Dermis blood vessel endothelial cell (primary cell): Measurements from ENCODE around the gene AKAP12. TPM values are rescaled to one million over a fixed set of nuclear protein-coding genes. Genes with fewer than 3 reads are reported as not detected.
A peak's percentile ranks its signal among the peaks of the same experiment; 100 is the strongest.

ENCODE experiments used
- DNase-seq: peaks from one replicate; pipeline ENCODE4 v3.0.0; 2010
- total RNA-seq: library from RNA; depleted of rRNA; stranded (reverse); fragments of >200 nt; gene quantifications from 2 replicates; pipeline ENCODE4 v1.2.3, GENCODE V29; 2014

The AKAP12 gene
- total RNA-seq, 1 donor from 2014 or later: 699 TPM

DNA sequence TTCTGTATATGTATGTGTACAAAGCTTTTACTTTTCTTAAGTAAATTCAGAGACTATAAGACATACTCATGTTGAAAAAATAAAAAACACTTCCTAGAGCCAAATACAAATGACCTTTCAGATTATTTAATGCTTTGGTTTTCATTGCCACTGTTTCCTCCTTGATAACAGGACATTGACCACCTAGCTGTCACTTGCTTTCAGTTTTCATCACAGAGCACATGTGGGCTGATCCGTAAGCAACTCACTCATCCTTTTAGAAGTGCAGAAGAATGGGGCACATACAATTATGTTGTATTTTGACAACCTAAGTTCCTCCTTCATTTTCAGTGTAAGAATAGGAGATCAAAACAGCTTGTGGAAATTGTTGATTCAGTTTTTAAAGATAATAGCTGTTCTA, 145.4 kb downstream of the AKAP12 start:
- peak; percentile 23 for DNase-seq

DNA sequence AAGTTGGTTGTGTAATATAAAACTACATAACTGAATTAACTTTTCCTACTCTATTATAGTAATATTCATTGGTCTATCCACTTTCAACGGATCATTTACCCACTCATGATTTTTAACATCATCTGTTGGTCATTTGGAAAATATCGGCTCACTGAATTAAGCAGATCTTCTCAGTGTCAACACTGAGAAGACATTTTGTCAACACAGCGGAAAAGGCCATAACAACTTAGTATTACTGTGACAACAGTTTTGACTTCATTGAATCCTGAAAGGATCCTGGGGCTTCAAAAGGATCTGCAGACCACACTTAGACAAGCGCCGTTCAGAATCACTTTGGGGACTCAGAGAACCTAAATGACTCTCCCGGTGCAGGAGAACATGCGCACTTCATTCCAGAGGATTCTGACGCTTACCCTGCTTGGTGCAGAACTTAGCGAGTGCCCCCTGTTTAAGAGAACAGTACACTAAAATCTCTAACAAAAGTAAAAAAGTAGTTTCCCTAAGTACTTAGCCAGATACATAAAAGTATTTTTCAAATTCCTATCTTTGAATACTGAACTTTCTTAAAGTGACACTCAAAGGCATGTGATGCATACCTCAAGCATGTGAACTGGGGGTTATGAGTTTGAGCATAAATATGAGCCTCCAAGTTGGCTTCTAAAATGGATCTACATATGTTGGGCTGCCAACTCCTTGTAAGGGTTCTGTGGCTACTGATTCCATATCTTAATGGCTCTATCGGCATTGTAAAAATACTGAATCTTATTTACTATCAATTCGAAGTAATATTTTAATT, 147.6 kb downstream of the AKAP12 start:
- DNase-seq: no peak

DNA sequence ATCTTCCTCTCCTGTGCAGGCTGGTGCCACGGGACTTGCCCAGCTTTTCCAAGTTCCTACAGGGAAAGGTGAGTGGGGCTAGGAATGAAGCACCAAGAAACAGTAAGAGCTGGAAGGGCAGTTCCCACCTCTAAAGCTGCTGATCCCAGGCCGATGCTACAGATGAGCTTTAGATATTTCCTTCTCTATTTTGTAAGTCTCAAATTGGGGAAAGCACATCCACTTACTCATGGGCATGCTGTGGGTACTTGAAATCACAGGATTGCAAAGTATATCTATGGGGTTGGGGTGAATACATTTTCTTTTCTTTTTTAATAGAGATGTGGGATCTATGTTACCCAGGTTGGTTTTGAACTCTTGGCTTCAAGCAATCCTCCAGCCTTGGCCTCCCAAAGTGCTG, 148.5 kb downstream of the AKAP12 start:
- DNase-seq: no peak

DNA sequence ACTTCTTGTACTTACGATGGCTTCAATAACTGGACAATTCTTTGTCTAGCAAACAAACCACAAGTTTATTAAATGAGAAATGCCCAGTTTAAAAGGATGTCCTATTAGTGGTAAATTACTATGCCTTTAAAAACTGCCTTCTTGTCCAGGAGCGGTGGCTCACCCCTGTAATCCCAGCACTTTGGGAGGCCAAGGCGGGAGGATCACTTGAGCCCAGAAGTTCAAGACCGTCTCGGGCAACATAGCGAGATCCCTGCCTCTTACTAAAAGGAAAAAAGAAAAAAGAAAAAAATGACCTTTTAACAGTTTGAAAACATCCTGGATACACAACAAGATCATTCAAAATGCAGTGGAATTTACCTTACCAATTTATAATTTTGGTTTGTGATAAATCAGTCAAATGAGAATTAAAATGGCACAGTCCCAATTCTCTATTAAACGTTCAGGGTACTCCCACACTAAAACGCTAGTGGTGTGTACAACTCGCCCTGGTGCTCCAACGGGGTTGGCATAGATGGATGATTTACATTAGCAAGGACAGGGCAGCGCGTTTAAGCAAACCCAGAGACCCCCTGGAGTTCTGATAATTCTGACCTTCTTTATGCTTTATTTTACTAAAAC, 149.3 kb downstream of the AKAP12 start:
- DNase-seq: no peak

DNA sequence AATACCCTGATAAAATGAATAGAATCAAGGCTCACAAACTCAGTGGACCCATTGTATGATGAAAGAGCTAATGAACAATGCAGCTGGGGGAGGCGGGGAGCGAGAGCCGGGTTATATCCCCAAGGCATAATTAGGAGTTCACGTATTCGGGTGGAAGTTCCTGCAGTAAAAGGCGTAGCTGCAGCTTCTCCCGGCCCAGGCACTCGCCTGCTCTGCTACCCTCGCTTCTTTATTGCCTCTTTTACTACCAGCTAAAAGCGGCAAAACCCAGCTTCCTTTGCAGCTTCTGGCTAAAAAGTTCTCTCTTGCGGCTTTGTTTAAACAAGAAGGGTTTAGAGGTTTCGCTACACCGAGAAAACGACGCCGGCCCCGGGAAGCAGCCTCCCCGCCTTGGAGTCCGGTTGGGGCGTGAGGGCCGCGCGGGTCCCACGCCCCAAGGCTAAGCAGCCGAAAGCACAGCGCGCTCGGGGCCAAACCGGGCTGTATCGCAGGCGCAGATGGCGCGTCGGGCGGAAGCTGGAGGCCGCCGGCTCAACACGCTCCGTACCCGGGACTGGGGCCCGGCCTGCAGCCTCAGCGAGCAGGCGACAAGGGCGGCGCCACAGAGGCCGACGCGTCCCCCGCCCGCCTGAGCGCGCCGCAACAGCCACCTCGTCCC, 150.0 kb downstream of the AKAP12 start:
- DNase-seq: peak; percentile 83

DNA sequence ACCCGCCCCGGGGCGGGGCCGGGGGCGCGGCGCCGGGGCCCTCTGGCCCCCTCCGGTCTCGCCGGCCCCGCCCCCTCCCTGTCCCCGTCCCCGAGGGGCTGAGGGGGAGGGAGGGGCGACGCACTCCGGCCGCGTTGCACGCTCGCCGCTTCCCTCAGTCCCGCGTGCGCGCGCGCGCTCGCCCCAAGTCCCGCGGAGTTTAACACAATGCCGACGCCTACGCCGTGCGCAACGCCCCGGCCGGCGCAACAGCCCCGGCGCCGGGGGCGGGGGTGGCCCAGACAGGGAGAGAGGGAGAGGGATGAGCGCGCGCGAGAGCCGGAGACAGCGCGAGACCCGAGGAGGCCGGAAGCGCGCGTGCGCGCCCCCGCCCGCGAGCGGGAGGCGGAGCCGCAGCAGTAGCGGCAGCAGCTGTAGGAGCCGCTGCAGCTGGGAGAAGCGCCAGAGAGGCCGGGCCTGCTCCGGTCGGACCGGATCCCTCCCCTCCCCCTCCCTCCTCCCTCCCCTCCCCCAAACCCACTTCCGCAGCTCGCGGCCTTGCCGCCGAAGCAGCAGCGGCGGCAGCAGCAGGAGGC, 150.6 kb downstream of the AKAP12 start:
- peak; percentile 99 for DNase-seq

DNA sequence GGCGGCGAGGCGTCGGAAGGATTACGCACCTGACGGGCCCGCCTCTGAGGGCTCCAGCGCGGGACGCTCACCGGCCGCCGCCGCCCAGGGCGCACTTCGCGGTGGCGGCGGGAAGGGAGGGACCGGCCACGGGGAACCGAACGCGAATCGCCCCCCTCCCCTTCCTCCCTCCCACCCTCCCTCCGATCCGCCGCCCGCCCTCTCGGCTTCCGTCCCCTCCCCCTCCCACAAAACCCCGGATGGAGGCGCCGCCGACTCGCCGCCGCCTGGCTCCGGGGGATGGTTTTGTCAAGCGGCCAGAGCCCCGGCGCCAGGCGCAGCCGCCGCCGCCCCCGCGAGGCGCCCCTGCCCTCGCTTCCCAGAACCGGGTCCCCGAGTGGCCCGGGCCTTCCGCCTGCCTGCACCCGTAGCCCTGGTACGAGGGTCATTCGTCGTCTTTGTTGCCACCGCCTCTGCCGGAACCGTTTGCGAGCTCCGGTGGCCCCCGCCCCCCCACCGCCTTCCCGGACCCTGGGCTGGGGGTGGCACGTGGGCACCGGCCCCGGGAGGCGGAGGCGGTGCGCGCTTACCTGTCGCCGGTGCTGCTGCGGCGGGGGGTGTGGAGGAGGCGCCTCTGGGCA, 151.2 kb downstream of the AKAP12 start:
- DNase-seq: peak; percentile 78

DNA sequence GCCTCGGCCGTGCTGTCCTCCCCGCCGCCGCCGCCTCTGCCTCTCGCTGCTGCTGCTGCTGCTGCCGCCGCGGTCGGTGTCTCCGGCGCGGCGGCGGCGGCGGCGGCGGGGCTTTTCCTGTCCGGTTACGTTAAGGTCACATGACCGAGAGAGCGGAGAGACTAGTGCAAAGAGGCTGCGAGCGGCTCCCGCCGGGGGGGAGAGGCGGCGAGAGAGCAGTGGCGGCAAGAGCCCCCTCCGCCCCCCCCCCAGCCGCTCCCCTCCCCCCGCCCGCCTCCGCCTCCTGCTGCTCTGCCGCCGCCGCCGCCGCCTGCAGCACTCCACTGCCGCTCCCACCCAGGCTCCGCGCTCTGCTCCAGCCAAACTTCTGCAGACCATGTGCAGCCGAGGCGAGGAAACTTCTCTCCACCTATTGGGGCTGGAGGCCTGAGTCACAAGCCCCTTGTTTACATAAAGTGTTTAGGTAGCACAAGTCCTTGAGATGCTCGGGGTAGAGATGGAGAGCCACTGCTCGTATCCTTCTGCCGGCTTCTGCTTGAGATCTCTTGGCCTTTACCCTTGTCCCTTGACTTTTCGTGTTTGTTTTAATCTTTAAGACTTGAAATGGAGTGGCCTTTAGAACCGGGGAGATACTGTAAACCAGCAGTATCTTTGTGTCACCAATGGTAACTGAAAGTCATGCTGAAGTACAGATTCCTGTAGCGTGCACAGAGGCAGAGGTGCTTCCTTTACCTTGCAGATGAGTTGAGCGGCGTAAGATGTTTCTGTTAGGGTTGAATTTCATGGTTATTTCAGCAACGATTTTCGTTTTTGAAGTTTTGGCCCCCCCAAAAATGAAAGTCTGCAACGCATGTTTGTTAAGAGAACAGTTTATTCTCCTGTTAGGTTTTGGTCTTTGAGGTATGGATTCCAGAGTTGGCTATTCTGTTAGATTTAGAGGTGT, 152.0 kb downstream of the AKAP12 start, which contains the start of gene ZBTB2:
ZBTB2 (minus strand) TSS at position 89 of the 943 bp plus-strand sequence. CDS start 17,922 bp downstream, outside the sequence.
- peak; percentile 73 for DNase-seq

DNA sequence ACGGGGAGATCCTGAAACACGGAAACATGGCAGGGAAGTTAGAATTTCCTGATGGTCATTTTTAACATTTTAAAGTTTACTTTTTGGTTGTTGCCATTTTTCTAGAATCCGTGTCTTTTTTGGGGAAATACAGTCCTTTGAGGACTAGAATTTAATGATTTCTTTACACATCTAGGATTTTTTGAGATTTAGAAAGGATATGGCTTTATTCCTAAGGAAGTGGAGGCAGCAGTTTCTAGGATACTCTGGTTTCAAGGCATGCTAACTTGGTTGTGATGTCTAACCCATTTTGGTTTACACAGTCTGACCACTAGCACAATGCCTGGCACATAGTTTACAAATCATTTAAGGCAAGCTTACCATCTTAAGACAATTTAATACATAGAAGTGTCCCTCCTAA, 152.7 kb downstream of the AKAP12 start:
- DNase-seq: no peak

DNA sequence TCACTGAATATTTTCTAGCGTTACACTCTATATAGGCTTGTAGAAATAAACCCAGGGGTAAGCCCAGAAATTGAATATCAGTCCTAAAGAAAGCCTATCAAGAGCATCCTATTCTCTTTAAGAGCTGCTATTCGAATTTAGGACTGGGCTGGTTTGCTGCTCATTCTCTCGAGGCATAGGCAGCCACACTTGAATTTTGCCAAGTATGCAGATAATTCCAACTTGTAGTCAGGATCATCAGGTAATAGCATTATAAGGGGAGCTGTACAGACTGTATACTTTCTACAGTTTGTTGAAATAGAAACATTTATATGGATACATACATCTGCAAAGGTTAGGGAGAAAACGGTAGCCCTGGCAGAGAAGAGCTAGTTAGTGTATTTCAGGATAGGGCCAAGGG, 153.6 kb downstream of the AKAP12 start:
- no peak for DNase-seq

DNA sequence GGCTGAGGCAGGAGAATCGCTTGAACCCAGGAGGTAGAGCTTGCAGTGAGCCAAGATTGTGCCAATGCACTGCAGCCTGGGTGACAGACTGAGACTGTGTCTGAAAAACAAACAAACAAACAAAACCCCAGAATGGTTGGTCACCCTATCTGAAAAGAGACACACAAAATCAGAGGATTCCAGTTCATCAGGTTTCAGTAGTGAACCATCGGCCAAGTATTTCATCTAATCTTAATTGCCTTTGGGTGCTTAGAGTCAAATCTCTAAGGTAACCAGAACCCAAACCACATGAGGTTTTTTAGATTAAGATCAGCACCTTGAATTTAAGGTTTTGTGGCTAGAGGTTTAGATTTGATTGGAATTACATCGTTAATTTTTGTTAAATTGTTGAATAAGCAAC, 159.9 kb downstream of the AKAP12 start:
- DNase-seq: no peak

DNA sequence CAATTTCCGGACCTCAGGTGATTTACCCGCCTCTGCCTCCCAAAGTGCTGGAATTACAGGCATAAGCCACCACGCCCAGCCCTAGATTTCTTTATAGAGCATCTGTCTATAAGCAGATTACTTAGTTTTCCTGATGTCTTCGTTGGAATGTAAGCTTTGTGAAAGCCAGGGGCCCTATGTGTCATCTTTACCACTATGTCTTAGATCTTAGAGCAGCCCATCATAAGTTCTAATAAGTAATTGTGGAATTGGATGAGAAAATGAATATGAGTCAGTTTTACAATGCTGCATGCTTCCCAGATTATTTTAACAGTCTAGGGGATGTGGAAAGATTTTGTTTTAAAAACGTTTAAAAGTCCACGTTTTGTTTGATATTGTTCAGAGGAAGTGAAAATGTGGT, 160.7 kb downstream of the AKAP12 start:
- no peak for DNase-seq

DNA sequence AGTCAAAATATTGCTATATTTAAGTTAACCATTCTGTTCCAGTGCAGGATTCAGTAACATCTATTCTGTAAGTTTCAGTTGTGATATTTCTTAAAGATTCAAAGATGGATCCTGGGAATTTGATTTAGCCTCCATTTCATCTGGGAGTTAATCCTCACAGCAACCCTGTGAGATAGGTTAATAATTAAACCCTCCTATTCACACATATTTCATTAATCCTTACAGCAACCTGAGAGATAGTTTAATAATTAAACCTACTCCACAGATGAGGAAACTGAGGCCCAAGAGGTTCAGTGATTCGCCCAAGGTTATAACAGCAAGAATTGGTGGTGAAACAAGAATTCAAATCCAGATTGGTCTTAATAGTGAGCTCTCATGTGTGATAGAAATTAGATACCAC, 162.5 kb downstream of the AKAP12 start:
- no peak for DNase-seq

DNA sequence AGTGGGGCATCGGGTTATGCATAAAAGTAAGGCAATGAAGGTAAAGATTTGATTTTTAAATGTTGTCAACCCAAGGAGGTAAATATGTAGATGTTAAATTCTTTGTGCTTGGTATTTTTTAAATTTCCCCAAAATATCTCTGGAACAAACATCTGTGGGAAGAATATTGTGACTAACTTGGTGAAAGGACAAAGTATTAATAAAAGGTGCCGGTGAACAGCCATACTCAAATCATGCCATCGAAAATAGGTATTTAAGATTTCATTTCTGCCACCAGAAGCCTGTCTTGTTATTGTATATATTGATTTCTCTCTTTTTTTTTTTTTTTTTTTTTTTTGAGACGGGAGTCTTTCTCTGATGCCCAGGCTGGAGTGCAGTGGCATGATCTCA, 164.1 kb downstream of the AKAP12 start:
- no peak for DNase-seq

Other genes starting within 250 kb of the AKAP12 start
- gene ZBTB2, start 151.6 kb downstream of the AKAP12 start, total RNA-seq: 8.0 and 10.6 TPM in 2 replicates
- 27.9 and 32.2 TPM in 2 replicates for gene RMND1, start 212.2 kb downstream of the AKAP12 start, total RNA-seq